HEK293T (cell line): ENCODE data around the gene ZNF468.
"Not testable (repeated sequence)": the region's sequence is repeated elsewhere in the genome, so short reads cannot be mapped to it uniquely, and the experiment has no call there.

Experiments
- ARNT ChIP-seq: fragments of 450-650 bp; IDR thresholded peaks from 2 replicates; pipeline ENCODE4 v1.6.1; 2017; ENCODE audit warnings: mild to moderate bottlenecking
- BHLHE40 ChIP-seq: fragments of 450-650 bp; IDR thresholded peaks from 2 replicates; pipeline ENCODE4 v1.6.1; 2016; ENCODE audit warnings: mild to moderate bottlenecking, moderate library complexity, borderline replicate concordance
- CTBP1 ChIP-seq: fragments of 450-650 bp; IDR thresholded peaks from 2 replicates; pipeline ENCODE4 v1.6.1; 2016; ENCODE audit warnings: borderline replicate concordance
- ELF4 ChIP-seq: fragments of 450-650 bp; IDR thresholded peaks from 2 replicates; pipeline ENCODE4 v1.6.1; 2017; ENCODE audit warnings: antibody characterized with exemption
- FOXK2 ChIP-seq: fragments of 450-650 bp; IDR thresholded peaks from 2 replicates; pipeline ENCODE4 v1.6.1; 2016; ENCODE audit warnings: mild to moderate bottlenecking
- FOXM1 ChIP-seq: fragments of 450-650 bp; IDR thresholded peaks from 2 replicates; pipeline ENCODE4 v1.6.1; 2017; ENCODE audit warnings: mild to moderate bottlenecking, borderline replicate concordance
- HDGF ChIP-seq: fragments of 450-650 bp; IDR thresholded peaks from 2 replicates; pipeline ENCODE4 v1.6.1; 2017; ENCODE audit warnings: antibody characterized with exemption, borderline replicate concordance
- L3MBTL2 ChIP-seq: fragments of 450-650 bp; conservative IDR thresholded peaks from 2 replicates; pipeline ENCODE4 v1.6.1; 2016; ENCODE audit warnings: mild to moderate bottlenecking
- NFRKB ChIP-seq: fragments of 450-650 bp; IDR thresholded peaks from 2 replicates; pipeline ENCODE4 v1.6.1; 2016; ENCODE audit warnings: mild to moderate bottlenecking, moderate library complexity
- SP1 ChIP-seq: fragments of 450-650 bp; IDR thresholded peaks from 2 replicates; pipeline ENCODE4 v1.6.1; 2017
- SUZ12 ChIP-seq: fragments of 450-650 bp; IDR thresholded peaks from 2 replicates; pipeline ENCODE4 v1.6.1; 2016; ENCODE audit warnings: mild to moderate bottlenecking
- TARDBP ChIP-seq: fragments of 450-650 bp; IDR thresholded peaks from 2 replicates; pipeline ENCODE4 v1.6.1; 2016
- ZNF384 ChIP-seq: fragments of 450-650 bp; IDR thresholded peaks from 2 replicates; pipeline ENCODE4 v1.6.1; 2016

- TF ChIP-seq ELF4, FOXM1, HDGF, BHLHE40, FOXK2, CTBP1, NFRKB, SP1, TARDBP, L3MBTL2, ARNT, ZNF384, SUZ12: not testable (repeated sequence)
Observed at GRCh38 chr19:52820472-52821203, 36.8 kb downstream of the ZNF468 start.
